ENCODE results near the gene FEZ2. TPM values are rescaled to one million over a fixed set of nuclear protein-coding genes. Genes with fewer than 3 reads are reported as not detected.

FEZ2 gene
- total and polyA plus RNA-seq, 2 experiments from 2014 or later, result 28.0 to 32.9 TPM

- TF ChIP-seq, protein P1, sequence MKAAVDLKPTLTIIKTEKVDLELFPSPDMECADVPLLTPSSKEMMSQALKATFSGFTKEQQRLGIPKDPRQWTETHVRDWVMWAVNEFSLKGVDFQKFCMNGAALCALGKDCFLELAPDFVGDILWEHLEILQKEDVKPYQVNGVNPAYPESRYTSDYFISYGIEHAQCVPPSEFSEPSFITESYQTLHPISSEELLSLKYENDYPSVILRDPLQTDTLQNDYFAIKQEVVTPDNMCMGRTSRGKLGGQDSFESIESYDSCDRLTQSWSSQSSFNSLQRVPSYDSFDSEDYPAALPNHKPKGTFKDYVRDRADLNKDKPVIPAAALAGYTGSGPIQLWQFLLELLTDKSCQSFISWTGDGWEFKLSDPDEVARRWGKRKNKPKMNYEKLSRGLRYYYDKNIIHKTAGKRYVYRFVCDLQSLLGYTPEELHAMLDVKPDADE (IDR thresholded peaks at IDR 0.05), result no peak
- TF ChIP-seq, protein P2, sequence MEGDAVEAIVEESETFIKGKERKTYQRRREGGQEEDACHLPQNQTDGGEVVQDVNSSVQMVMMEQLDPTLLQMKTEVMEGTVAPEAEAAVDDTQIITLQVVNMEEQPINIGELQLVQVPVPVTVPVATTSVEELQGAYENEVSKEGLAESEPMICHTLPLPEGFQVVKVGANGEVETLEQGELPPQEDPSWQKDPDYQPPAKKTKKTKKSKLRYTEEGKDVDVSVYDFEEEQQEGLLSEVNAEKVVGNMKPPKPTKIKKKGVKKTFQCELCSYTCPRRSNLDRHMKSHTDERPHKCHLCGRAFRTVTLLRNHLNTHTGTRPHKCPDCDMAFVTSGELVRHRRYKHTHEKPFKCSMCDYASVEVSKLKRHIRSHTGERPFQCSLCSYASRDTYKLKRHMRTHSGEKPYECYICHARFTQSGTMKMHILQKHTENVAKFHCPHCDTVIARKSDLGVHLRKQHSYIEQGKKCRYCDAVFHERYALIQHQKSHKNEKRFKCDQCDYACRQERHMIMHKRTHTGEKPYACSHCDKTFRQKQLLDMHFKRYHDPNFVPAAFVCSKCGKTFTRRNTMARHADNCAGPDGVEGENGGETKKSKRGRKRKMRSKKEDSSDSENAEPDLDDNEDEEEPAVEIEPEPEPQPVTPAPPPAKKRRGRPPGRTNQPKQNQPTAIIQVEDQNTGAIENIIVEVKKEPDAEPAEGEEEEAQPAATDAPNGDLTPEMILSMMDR (conservative IDR thresholded peaks at IDR 0.05; ENCODE audit: low read depth in 2 of 2), result no peak
- no peak for TF ChIP-seq JUNB (IDR thresholded peaks at IDR 0.05; ENCODE audit: unreplicated experiment)
Measured at GRCh38 chr2:36634981-36635597, 37.1 kb upstream of the FEZ2 start (continued).

GRCh38 chr2:36633470-36634092 is 35.6 kb upstream of the FEZ2 start:
- peaks cover 16% of the 10 kb centered on the region for H3K9me2 ChIP-seq (ENCODE audit: insufficient read depth)
- H3K4me1 ChIP-seq (ENCODE audit: insufficient read depth), result no peaks in the 10 kb centered on the region
- no peak overlapping the region for H3K4me3 ChIP-seq
- no peak overlapping the region for H3K4me2 ChIP-seq
- no peak overlapping the region for H3K27ac Mint-ChIP-seq
- H3K36me3 ChIP-seq (ENCODE audit: insufficient read depth), result no peaks in the 10 kb centered on the region
- peaks cover 3% of the 10 kb centered on the region for H3K27me3 Mint-ChIP-seq (ENCODE audit: insufficient read depth, low read depth, poor library complexity)
- H3K79me2 ChIP-seq (replicated peaks; ENCODE audit: insufficient read depth), result no peaks in the 10 kb centered on the region
- no peak overlapping the region for H3K4me3 Mint-ChIP-seq
- H3K27me3 ChIP-seq (ENCODE audit: insufficient read depth), result no peaks in the 10 kb centered on the region
- 0 out of 3 replicates have a peak, but pooled peaks cover 3% of the 10 kb centered on the region for H3K4me1 Mint-ChIP-seq
- no peaks in the 10 kb centered on the region for H4K20me1 ChIP-seq (replicated peaks; ENCODE audit: insufficient read depth)
- DNase-seq (ENCODE audit: low spot score), result no peak
- no peak overlapping the region for H3K27ac ChIP-seq (ENCODE audit: low read depth)
- ATAC-seq, result no peak
- H3K9me3 Mint-ChIP-seq, result peaks cover 21% of the 10 kb centered on the region
- no peaks in the 10 kb centered on the region for H3F3A ChIP-seq (replicated peaks; ENCODE audit: low read depth)
- H3K36me3 Mint-ChIP-seq (ENCODE audit: low read depth), result peaks cover 16% of the 10 kb centered on the region; the same call in 2 of the 3 replicates
- no peak overlapping the region for H2AFZ ChIP-seq
- TF ChIP-seq NANOG (IDR thresholded peaks at IDR 0.05; ENCODE audit: borderline replicate concordance) (no peak), REST (IDR thresholded peaks at IDR 0.05; ENCODE audit: unreplicated experiment) (no peak), STAT1 (IDR thresholded peaks at IDR 0.05; ENCODE audit: unreplicated experiment) (no peak), ZNF114 (CRISPR knock-in tag; IDR thresholded peaks at IDR 0.05) (no peak), EZH2 (IDR thresholded peaks at IDR 0.05; ENCODE audit: low read depth, unreplicated experiment) (no peak), JUNB (IDR thresholded peaks at IDR 0.05; ENCODE audit: unreplicated experiment) (no peak), ZNF331 (CRISPR knock-in tag; IDR thresholded peaks at IDR 0.05; ENCODE audit: low read depth) (no peak), EZH2phosphoT487 (IDR thresholded peaks at IDR 0.05; ENCODE audit: unreplicated experiment) (no peak), CREB1 (CRISPR knock-in tag; IDR thresholded peaks at IDR 0.05; ENCODE audit: low read depth) (no peak)
- TF ChIP-seq, protein P3, sequence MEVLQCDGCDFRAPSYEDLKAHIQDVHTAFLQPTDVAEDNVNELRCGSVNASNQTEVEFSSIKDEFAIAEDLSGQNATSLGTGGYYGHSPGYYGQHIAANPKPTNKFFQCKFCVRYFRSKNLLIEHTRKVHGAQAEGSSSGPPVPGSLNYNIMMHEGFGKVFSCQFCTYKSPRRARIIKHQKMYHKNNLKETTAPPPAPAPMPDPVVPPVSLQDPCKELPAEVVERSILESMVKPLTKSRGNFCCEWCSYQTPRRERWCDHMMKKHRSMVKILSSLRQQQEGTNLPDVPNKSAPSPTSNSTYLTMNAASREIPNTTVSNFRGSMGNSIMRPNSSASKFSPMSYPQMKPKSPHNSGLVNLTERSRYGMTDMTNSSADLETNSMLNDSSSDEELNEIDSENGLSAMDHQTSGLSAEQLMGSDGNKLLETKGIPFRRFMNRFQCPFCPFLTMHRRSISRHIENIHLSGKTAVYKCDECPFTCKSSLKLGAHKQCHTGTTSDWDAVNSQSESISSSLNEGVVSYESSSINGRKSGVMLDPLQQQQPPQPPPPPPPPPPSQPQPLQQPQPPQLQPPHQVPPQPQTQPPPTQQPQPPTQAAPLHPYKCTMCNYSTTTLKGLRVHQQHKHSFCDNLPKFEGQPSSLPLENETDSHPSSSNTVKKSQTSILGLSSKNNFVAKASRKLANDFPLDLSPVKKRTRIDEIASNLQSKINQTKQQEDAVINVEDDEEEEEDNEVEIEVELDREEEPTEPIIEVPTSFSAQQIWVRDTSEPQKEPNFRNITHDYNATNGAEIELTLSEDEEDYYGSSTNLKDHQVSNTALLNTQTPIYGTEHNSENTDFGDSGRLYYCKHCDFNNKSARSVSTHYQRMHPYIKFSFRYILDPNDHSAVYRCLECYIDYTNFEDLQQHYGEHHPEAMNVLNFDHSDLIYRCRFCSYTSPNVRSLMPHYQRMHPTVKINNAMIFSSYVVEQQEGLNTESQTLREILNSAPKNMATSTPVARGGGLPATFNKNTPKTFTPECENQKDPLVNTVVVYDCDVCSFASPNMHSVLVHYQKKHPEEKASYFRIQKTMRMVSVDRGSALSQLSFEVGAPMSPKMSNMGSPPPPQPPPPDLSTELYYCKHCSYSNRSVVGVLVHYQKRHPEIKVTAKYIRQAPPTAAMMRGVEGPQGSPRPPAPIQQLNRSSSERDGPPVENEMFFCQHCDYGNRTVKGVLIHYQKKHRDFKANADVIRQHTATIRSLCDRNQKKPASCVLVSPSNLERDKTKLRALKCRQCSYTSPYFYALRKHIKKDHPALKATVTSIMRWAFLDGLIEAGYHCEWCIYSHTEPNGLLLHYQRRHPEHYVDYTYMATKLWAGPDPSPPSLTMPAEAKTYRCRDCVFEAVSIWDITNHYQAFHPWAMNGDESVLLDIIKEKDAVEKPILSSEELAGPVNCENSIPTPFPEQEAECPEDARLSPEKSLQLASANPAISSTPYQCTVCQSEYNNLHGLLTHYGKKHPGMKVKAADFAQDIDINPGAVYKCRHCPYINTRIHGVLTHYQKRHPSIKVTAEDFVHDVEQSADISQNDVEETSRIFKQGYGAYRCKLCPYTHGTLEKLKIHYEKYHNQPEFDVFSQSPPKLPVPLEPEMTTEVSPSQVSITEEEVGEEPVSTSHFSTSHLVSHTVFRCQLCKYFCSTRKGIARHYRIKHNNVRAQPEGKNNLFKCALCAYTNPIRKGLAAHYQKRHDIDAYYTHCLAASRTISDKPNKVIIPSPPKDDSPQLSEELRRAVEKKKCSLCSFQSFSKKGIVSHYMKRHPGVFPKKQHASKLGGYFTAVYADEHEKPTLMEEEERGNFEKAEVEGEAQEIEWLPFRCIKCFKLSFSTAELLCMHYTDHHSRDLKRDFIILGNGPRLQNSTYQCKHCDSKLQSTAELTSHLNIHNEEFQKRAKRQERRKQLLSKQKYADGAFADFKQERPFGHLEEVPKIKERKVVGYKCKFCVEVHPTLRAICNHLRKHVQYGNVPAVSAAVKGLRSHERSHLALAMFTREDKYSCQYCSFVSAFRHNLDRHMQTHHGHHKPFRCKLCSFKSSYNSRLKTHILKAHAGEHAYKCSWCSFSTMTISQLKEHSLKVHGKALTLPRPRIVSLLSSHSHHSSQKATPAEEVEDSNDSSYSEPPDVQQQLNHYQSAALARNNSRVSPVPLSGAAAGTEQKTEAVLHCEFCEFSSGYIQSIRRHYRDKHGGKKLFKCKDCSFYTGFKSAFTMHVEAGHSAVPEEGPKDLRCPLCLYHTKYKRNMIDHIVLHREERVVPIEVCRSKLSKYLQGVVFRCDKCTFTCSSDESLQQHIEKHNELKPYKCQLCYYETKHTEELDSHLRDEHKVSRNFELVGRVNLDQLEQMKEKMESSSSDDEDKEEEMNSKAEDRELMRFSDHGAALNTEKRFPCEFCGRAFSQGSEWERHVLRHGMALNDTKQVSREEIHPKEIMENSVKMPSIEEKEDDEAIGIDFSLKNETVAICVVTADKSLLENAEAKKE (CRISPR knock-in tag; IDR thresholded peaks at IDR 0.05), result no peak

Measured in GM23338 (cell line).